Measurements from ENCODE around the gene APC2.
"Not testable (repeated sequence)": the region's sequence is repeated elsewhere in the genome, so short reads cannot be mapped to it uniquely, and the experiment has no call there.

Gene APC2

DNA sequence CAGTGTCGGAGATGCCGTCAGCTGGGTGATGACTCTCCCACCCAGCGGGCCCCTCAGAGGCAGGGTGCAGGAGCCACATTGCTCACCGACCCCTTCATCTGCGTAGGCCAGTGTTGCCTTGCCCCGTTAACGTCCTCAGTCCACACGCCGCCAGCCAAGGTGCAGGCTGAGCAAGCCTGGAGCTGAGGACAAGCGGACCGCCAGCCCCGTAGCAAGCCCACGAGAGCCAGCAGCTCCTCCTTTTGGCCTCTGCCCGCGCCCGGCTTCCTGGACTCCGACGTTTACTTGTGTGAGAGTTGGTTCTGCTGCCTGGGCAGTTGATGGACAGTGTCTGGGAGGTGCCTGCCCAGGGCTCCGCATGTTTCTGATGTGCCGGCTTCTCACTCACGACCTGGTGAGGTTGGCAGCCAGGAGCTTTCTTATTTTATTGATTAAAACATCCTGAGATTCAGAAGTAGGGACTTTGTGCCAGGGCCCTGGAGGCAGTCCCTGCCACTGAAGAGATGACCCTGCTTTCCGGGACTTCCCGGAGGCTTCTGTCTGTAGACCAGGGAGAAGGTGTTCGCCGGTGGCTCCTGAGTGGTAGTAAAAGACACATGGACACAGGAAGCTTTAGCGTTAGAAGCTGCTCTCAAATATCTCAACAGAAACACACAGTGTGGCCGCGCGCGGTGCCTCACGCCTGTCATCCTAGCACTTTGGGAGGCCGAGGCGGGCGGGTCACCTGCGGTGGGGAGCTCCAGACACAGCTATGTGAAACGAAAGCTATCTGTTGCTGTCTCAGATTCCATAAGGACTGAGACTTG, 36.7 kb upstream of the APC2 start:
- DNase-seq (ENCODE audit: low read depth, low spot score) = no peak

DNA sequence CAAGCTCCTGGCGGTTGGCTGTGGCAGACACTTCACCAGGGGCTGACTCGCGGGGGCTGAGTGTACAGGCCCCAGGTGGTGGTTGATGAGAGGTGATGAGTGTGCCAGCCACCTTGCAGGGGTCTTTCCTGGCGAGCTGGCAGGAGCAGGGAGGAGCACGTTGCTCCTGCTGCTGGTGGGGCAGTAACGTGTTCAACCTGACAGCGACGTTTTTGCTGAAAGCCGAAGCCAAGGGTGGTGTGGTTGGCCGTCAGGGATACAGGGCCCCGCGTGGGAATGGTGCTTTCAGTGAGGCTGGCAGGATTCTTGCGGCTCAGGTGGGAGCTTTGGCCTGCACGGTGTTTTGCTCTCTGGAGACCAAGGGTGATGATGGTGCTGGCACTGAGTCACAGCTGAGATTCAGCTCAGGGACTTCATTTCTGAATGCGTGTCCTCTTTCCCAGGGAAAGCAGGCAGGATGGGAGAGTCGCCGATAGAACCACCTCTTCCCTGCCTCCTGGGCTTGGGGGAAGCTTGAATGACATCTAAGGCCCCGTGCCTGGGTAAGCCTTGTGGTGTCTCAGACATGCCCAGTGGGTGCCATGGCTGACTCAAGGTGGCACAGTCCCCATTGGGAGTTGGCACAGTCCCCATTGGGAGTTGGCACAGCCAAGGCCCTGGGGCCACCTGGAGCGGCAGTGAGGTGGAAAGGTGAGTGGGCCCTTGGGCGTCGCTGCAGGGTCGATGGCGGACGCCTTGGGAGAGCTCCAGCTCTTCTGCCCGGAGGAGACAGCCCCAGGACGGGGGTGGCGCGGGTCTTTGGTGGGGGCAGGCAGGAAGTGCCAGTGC, 33.7 kb upstream of the APC2 start:
- DNase-seq (ENCODE audit: low read depth, low spot score) = no peak

DNA sequence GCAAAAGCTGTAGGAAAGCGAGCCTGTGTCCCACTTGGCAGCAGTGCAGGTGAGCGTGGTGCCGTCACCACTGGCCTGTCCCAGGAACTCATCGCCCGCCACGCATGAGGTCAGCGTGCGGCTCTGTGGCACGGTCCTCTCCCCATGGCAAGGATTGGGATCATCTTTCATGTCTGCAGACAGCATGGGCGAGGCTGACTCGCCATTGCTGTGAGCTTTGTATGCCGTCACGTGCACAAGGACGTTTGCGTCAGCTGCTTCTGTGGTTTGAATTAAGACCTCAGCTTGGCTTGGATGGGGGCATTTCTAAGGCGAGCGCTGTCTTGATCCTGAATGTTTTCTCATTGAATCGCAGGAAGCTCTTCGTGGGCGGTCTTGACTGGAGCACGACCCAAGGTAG, 32.8 kb upstream of the APC2 start:
- DNase-seq (ENCODE audit: low read depth, low spot score) = no peak

DNA sequence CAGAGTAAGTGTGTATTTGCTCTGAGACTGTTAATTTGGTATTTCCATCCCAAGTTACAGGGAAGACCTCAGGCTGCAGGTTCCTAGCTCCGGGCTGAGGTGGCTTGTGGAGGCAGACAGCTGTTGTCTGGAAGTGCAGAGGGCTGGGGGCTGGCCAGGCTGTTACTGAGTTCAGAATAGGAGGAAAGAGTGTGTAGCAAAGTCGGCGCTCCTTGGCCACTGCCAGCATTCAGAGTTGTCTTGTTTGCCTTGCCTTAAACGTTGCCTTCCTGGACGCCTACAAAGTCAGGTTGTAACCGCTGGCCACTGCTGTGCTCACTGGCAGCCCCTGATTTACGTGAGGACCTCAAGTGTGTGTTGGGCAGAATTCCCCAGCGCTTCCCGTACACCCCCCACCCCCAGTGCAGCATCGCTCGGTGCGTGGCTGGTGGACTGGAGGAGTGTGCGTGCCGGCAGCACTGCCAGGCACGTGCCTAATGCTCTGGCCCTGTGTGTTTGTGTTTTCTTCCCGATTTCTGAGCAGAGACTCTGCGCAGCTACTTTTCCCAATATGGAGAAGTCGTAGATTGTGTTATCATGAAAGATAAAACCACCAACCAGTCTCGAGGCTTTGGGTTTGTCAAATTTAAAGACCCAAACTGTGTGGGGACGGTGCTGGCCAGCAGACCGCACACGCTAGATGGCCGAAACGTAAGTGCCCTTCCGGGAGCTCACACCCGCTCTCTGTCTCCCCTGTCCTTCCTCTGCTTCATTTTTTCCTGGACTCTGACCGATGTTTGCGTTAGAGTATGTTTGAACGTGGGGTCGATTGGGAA, 32.0 kb upstream of the APC2 start:
- DNase-seq (ENCODE audit: low read depth, low spot score) = no peak

DNA sequence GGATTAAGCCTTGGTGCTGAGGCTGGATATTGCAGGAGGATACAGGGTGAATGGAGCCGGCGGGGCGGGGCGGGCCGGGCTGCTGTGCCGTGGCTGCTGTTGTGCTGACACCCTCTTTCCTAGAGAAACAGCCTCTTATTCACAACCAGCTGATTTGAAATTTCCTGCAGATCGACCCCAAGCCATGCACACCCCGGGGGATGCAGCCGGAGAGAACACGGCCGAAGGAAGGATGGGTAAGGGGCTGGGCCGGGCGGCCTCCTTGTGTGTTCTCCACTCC, 31.5 kb upstream of the APC2 start:
- no peak for DNase-seq (ENCODE audit: low read depth, low spot score)

DNA sequence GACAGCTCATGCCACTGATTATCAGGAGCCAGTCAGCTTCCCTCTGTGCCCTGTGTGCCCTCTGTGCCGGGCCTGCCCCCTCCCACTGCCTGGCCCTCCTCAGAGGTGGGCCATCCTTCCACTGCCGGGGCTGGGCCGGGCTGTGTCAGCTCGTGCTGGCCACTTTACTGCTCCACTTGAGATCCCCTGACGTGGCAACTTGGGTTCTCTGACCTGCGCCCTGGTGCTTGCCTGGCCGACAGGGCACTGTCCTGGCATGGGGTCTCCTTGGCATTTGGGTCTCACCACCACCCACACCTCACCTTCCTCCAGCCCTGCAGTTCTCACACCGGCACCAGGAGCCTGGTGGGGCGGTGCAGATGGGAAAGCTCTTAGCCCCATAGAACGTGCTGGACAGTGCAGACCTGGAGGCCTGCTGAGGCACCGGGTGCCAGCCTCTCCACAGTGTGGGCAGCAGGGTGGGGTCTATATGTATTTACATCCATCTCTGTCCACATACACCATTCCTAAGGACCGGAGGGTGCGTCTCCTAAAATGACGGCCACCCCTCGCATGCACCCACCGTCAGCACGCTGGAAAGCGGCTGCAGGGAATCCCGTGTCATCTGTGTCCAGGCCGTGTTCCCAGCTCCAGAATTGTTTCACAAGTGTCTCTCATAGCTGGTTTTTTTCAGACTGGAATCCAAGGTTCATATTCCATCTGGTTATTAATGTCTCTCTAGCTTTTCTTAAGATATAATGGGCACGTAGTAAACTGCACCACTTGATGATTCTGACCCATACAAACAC, 30.8 kb upstream of the APC2 start:
- no peak for DNase-seq (ENCODE audit: low read depth, low spot score)

DNA sequence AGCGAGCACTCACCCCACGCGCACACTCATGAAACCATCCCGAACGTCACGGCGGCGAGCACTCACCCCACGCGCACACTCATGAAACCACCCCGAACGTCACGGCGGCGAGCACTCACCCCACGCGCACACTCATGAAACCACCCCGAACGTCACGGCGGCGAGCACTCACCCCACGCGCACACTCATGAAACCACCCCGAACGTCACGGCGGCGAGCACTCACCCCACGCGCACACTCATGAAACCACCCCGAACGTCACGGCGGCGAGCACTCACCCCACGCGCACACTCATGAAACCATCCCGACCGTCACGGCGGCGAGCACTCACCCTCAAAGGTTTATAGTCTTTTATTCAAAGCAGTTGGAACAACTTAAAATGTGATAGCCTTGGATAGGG, 29.8 kb upstream of the APC2 start:
- not testable (repeated sequence) for DNase-seq (ENCODE audit: low read depth, low spot score)

DNA sequence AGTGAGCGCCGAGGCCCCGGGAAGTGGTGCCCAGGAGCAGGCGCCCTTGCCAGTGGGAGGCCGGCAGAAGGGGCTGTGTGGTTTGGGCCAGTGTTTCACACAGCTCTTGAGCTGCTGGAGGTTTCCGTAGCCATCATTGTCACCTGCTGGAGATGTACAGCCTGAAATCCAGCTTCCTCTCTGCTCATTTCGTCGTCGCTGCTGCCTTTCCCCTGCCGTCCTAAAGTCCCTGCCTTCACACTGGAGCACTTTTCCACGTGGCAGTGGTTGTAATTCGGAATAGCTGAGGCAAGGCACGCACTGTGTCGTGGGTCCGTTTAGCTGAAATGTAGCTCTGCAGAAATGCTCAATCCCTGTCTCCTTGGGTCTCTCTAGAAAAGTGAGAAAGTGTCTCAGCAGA, 29.3 kb upstream of the APC2 start:
- DNase-seq (ENCODE audit: low read depth, low spot score) = no peak

DNA sequence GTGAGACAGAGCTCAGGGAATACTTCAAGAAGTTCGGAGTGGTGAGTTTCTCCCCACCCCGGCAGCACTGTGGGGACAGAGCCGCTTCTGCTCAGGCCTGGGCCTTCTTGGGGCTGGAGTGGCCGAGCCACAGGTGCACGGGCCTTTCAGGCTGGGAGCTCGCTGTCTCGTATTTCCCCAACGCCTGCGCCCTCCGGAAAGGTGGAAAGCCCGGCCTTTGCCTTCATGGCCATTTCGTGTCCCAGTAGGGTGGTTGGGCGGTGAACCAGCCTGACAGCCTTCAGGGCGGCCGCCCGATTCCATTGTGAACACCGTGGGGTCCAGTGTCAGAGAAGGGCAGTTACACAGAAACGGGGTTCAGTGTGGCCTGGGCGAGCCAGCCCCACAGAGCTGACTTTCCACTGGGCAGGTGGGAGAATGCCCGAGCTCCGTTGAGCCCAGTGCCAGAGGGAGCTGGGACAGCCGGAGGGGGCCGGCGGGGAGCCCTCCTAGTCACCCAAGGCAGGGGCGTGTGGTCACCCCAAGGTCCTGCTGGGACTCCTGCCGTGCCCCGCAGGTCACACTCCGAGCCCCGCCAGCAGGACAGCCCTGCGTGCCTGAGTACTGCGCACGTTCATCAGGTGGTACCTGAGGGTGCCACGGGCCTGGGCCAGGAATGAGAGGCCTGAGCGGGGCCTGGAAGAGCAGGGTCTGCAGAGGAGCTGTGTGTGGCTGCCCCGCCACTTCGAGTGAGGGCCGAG, 28.5 kb upstream of the APC2 start:
- DNase-seq (ENCODE audit: low read depth, low spot score) = no peak

DNA sequence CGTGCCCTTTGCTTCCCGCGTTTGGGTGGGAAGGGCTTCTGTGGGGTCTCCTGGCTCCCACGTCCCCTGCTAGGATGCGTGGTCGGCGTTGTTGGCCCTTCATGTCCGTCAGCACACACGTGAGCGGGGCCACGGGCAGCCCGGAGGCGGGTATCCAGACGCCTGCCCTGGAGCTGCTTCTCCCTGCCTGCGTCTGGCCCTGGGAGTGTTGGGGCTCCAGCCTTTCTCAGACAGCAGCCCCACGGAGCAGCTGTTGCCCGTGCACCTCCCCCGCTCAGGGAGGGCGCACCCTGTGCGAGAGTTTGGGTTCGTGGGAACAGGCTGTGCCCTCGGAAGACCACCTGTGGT, 28.0 kb upstream of the APC2 start:
- DNase-seq (ENCODE audit: low read depth, low spot score) = no peak

DNA sequence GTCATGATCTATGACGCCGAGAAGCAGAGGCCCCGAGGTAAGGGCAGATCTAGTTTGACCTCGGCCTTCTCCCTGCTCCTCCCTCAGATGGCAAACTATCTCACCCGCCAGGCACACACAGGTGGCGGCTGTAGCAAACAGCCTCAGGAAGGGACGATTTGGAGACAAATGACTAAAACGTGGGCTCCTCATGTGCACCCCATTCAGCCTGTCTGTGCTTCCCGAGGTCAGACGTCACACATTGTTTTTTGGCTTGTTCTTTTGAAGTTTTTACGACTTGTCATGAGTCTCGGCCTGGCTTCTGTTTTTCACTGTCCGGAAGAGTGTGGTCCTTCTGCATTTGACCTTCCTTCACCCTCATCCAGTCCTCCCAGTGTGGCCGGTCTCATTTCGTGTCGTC, 27.6 kb upstream of the APC2 start:
- DNase-seq (ENCODE audit: low read depth, low spot score) = no peak

DNA sequence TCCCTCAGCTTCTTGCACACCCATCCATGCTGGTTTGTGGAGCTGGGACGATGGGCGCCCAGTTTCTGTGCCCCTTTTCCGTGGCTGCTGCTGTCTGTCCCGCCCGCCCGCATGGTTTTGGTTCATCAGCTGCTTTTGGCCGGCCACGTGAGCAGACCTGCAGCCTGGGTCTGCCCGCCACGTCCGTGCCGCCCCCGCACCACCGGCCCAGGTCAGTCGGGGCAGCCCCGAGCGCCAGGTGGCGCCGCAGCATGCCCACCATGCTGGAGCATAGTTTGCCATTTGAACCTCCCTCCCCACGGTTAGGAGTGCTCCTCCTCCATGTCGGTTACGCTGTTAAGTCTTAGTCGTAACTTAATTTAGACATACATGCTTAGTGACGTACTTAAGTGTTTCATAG, 27.0 kb upstream of the APC2 start:
- no peak for DNase-seq (ENCODE audit: low read depth, low spot score)

DNA sequence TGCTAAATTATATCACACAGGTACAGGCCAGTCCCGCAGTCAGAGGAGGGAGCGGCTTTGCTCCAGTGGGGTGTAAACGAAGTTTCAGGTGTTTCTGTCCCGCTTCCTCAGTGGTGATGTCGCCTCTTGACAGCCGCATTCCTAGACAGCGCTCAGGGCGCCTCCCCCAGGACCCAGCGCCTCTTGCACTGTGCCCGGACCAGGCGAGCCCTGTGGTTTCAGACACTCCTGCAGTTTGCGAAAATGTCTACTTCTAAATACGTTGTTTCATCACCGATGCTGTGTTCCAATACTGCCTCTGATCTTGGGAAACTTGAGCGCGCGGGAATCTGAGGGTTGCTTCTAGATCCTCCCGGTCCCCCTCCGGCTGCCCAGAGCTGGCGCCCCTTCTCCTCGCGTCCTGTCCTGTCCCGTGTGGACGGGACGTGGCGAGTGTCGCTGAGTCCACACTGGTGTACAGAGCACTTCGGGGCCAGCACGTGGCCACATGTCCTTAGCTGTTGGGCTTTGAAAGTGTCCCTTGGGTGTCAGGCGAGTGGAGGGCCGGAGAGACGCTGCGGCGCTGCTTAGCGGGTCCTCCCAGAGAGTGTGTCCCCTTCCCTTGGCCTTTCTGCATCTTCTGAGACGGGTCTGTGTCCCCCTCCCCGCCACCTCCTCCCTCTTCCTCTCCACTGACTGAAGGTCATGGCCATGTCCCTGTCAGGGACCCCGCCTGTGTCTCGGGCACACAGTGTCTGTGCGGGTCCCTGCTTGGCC, 26.3 kb upstream of the APC2 start:
- no peak for DNase-seq (ENCODE audit: low read depth, low spot score)

DNA sequence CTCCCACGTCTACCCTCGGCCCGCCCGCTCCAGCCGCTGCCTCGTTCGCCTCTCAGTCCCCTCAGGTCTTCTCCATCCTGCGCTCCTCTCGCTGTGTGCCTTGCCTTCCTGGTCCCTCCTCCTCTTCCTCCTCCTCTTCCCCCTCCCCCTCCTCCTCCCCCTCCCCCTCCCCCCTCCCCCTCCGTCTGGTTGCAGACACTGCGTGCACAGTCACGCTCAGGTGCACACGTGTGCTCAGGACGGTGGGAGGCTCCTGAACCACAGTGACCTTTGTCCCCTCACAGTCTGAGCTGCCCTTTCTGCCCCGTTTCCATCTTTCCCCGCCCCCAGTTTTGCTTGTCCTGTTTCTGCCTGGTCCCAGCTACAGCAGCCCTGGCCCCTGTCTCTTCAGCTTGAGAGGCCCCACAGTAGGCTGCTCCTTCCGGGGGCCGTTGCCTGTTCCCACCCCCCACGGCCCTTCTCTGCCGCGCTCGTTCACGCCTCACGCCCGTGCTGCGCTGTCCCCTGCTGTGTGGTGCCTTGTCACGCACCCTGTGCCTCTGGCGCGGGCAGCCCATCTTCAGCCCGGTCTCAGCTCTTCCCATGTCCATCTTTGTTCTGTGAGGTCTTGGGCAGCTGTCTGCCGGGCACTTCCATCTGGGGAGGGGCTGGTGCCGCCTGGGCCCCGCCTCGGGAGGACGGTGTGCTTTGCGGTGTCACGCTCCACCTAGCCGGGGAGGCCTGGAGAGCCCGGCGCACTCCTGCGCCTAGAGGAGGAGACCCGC, 25.5 kb upstream of the APC2 start:
- DNase-seq (ENCODE audit: low read depth, low spot score) = no peak

DNA sequence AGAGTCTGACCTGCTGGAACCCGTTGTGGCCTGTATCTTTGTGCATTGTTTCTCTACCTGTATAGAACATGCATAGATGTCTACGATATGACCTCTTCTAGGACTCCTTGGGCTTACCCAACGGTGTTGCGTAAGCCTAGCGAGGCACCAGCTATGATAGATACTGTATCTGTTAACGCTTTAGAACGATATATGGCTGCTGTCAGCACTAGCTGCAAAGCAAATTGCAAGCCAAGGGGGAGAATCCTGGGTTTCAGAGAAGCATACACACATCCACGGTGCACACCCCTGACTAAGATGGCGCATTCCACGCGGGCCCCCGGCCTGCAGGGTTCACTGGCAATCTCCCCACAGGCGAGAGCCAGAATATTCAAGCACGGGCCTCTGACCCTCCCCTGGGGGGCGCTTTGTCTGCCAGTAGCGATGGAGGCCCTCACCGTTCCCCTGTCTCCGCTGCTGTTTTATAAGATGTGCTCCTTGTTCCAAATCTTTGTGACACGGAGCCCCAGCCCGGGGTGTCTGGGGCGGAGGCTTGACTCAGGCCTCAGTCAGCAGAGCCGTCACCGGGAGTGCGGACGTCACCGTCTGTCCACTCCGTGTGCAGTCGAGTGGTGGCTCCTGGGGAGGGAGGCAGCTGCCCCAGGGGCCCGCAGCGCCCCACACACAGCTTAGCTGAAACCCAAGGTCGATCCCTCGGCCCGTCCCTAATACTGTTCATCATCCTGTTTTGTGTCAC, 24.7 kb upstream of the APC2 start:
- no peak for DNase-seq (ENCODE audit: low read depth, low spot score)

DNA sequence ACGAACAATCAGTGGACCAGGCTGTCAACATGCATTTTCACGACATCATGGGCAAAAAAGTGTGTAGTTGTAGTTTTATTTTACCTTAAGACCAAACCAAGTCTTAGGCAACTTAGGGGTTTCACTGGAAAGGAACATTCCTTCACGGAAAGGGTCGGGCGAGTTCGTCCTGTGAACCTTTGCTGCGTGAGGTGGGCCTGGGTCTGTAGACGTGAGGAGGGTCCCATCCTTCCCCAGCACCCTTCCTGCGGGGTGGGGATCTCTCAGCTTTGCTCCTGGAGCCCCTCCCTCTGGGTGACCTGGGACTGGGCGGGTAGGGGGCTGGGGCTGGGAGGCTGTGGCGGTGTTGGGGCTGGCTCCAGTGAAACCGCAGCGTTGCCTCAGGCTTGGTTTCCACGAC, 24.0 kb upstream of the APC2 start:
- DNase-seq (ENCODE audit: low read depth, low spot score) = no peak

DNA sequence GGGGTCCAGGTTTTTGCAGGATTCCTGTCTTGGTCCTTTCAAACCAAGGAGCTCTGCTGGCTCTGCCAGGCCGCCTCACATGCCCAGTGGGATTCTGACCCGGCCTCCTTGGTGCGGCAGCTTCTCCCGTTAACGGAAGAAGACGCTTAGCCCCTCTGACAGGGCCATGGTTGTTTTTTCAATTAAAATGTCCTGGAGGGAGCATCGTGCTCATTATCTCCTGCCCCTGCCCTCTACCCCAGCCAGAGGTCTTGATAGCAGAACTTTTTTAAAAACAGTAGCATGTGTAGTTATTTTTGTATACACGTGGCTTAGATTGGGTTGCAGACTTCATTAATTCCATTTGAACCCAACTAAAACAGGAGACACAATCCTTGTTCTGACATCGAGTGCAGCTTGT, 23.2 kb upstream of the APC2 start:
- no peak for DNase-seq (ENCODE audit: low read depth, low spot score)

DNA sequence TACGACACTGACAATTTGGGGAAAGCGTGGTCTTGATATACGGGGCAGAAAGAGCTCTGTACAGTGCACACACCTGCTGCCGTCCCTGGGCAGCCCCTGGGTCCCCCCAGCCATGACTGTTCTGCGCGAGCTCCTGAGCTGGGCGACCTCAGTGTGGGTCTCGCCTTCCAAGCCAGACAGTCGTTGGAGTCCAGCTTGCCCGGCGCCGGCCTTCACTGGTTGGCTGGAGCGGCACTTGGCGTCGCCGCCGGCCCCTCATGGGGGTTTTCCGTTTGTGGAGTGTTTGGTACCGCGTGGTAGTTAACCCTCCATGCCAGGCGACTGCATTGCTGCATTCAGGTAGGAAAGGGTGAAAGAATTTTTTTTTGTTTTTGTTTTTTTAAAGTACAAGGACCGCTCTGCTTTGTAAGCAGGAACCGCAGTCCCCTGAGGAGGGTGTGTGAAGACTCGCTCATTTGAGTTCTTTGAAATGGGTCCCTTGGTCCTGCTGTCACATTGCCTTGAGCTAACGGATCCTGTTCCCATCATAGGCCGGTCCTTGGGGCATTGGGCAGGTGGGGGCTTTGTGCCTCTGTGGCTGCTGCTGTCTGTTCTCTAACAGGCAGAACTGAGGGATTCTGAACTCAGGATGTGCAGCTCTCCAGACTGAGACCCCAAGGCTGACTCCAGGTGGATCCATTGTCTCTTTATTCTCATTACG, 22.6 kb upstream of the APC2 start:
- no peak for DNase-seq (ENCODE audit: low read depth, low spot score)

All from iPS DF 19.7 (cell line).